Measurements from ENCODE around the gene TRIOBP.
"Not testable (repeated sequence)": the region's sequence is repeated elsewhere in the genome, so short reads cannot be mapped to it uniquely, and the experiment has no call there.

The TRIOBP gene

GRCh38 chr22:37696657-37697537, at the start of gene TRIOBP:
TRIOBP (plus strand) TSS chr22:37697048; CDS start chr22:37701366, 4,318 bp downstream.
- DNase-seq: peak; percentile 86

- DNase-seq: no peak
Observed at GRCh38 chr22:37647317-37647716, 49.5 kb upstream of the TRIOBP start.

- no peak for DNase-seq
Observed at GRCh38 chr22:37647928-37648327, 48.9 kb upstream of the TRIOBP start.

- no peak for DNase-seq
Observed at GRCh38 chr22:37650463-37651136, 46.2 kb upstream of the TRIOBP start.

- no peak for DNase-seq
Observed at GRCh38 chr22:37654563-37655251, 42.1 kb upstream of the TRIOBP start.

GRCh38 chr22:37655252-37655563, 41.6 kb upstream of the TRIOBP start:
- no peak for DNase-seq

GRCh38 chr22:37656583-37656982, 40.3 kb upstream of the TRIOBP start:
- not testable (repeated sequence) for DNase-seq

- no peak for DNase-seq
Observed at GRCh38 chr22:37657590-37658132, 39.2 kb upstream of the TRIOBP start.

GRCh38 chr22:37658133-37659065, 38.4 kb upstream of the TRIOBP start, which contains the start of gene PDXP:
PDXP (plus strand) TSS chr22:37658723; CDS start chr22:37658783, 60 bp downstream.
- DNase-seq: peak; percentile 99

GRCh38 chr22:37659066-37659896, 37.6 kb upstream of the TRIOBP start:
- DNase-seq: no peak

GRCh38 chr22:37659897-37660708, 36.7 kb upstream of the TRIOBP start:
- DNase-seq: no peak

- no peak for DNase-seq
Observed at GRCh38 chr22:37660709-37661045, 36.2 kb upstream of the TRIOBP start.

- DNase-seq: peak; percentile 50
Observed at GRCh38 chr22:37661160-37661924, 35.5 kb upstream of the TRIOBP start.

- no peak for DNase-seq
Observed at GRCh38 chr22:37662039-37662438, 34.8 kb upstream of the TRIOBP start.

GRCh38 chr22:37663521-37664140, 33.2 kb upstream of the TRIOBP start:
- no peak for DNase-seq

- no peak for DNase-seq
Observed at GRCh38 chr22:37664249-37665101, 32.4 kb upstream of the TRIOBP start.

GRCh38 chr22:37665487-37665886, 31.4 kb upstream of the TRIOBP start:
- DNase-seq: no peak

- DNase-seq: no peak
Observed at GRCh38 chr22:37669586-37669985, 27.3 kb upstream of the TRIOBP start.

All from CD4-positive, alpha-beta T cell treated with Interleukin-12 subunit alpha and Interleukin-12 subunit beta, for 1 hour (primary cell).